Measurements from ENCODE around the gene CDH12. TPM values are rescaled to one million over a fixed set of nuclear protein-coding genes. Genes with fewer than 3 reads are reported as not detected.
"Not testable (repeated sequence)": the region's sequence is repeated elsewhere in the genome, so short reads cannot be mapped to it uniquely, and the experiment has no call there.

Gene CDH12
- total RNA-seq, 2 donors from 2014 or later = 0.14 to 1.0 TPM

GRCh38 chr5:22892441-22892840 is 39.3 kb upstream of the CDH12 start:
- no peaks in the 10 kb centered on the region for H3K27me3 ChIP-seq (replicated peaks; ENCODE audit: insufficient read depth)
- no peak overlapping the region for H3K4me3 ChIP-seq
- 46% methylated on average over 4 of the region's 4 CpGs for WGBS
- no peak for DNase-seq (ENCODE audit: low spot score)
- no peaks in the 10 kb centered on the region for H3K9me3 ChIP-seq
- H3K36me3 ChIP-seq = no peaks in the 10 kb centered on the region
- H3K4me1 ChIP-seq (replicated peaks) = no peaks in the 10 kb centered on the region
- TF ChIP-seq POLR2AphosphoS5 (IDR thresholded peaks at IDR 0.05) = no peak
- no peak for TF ChIP-seq POLR2A (IDR thresholded peaks at IDR 0.05)
- TF ChIP-seq CTCF (IDR thresholded peaks at IDR 0.05) = no peak
- H3K27ac ChIP-seq = no peak overlapping the region
- intact Hi-C loops (cut with DNase I) = no loop called here

- Histone ChIP-seq H3K4me3 (no peak overlapping the region), H3K27me3 (replicated peaks; ENCODE audit: insufficient read depth) (no peaks in the 10 kb centered on the region), H3K9me3 (no peaks in the 10 kb centered on the region), H3K27ac (no peak overlapping the region), H3K4me1 (replicated peaks) (no peaks in the 10 kb centered on the region), H3K36me3 (no peaks in the 10 kb centered on the region)
- intact Hi-C loops (cut with DNase I) = no loop called here
- TF ChIP-seq POLR2AphosphoS5 (IDR thresholded peaks at IDR 0.05) = no peak
- no peak for TF ChIP-seq POLR2A (IDR thresholded peaks at IDR 0.05)
- no peak for TF ChIP-seq CTCF (IDR thresholded peaks at IDR 0.05)
- DNase-seq (ENCODE audit: low spot score) = no peak
- 85% methylated on average over 2 of the region's 2 CpGs for WGBS
Measured at GRCh38 chr5:22889720-22890119, 36.6 kb upstream of the CDH12 start.

GRCh38 chr5:22887566-22887965 is 34.4 kb upstream of the CDH12 start:
- intact Hi-C loops (cut with DNase I) = no loop called here
- TF ChIP-seq POLR2A (IDR thresholded peaks at IDR 0.05) (no peak), POLR2AphosphoS5 (IDR thresholded peaks at IDR 0.05) (no peak), CTCF (IDR thresholded peaks at IDR 0.05) (no peak)
- 85% methylated on average over 3 of the region's 3 CpGs for WGBS

GRCh38 chr5:22858911-22859310 is 5.8 kb upstream of the CDH12 start:
- DNase-seq (ENCODE audit: low spot score); H3K9me3 ChIP-seq; H3K27ac ChIP-seq; intact Hi-C loops (cut with DNase I); H3K4me1 ChIP-seq (replicated peaks); H3K36me3 ChIP-seq; H3K27me3 ChIP-seq (replicated peaks; ENCODE audit: insufficient read depth); H3K4me3 ChIP-seq: not testable (repeated sequence)
- WGBS = 92% methylated on average over 5 of the region's 5 CpGs

More at GRCh38 chr5:22887566-22887965, 34.4 kb upstream of the CDH12 start:
- no peak overlapping the region for H3K4me3 ChIP-seq
- no peaks in the 10 kb centered on the region for H3K27me3 ChIP-seq (replicated peaks; ENCODE audit: insufficient read depth)
- no peaks in the 10 kb centered on the region for H3K9me3 ChIP-seq
- no peak overlapping the region for H3K27ac ChIP-seq
- H3K36me3 ChIP-seq = no peaks in the 10 kb centered on the region
- no peak for DNase-seq (ENCODE audit: low spot score)
- no peaks in the 10 kb centered on the region for H3K4me1 ChIP-seq (replicated peaks)

GRCh38 chr5:22855824-22856223 is 2.7 kb upstream of the CDH12 start:
- WGBS = 70% methylated on average over 4 of the region's 4 CpGs

More at GRCh38 chr5:22855824-22856223, 2.7 kb upstream of the CDH12 start:
- no peak for TF ChIP-seq POLR2AphosphoS5 (IDR thresholded peaks at IDR 0.05)
- TF ChIP-seq CTCF (IDR thresholded peaks at IDR 0.05) = no peak
- no peak for TF ChIP-seq POLR2A (IDR thresholded peaks at IDR 0.05)
- Histone ChIP-seq H3K27ac (no peak overlapping the region), H3K27me3 (replicated peaks; ENCODE audit: insufficient read depth) (no peaks in the 10 kb centered on the region), H3K4me1 (replicated peaks) (no peaks in the 10 kb centered on the region), H3K4me3 (no peak overlapping the region), H3K9me3 (no peaks in the 10 kb centered on the region), H3K36me3 (no peaks in the 10 kb centered on the region)
- intact Hi-C loops (cut with DNase I) = no loop called here
- no peak for DNase-seq (ENCODE audit: low spot score)
